Hepatocyte (in vitro differentiated cells): ENCODE data around the gene SLC25A48. TPM values are rescaled to one million over a fixed set of nuclear protein-coding genes. Genes with fewer than 3 reads are reported as not detected.

Source experiments
- DNase-seq: peaks from one replicate; pipeline ENCODE4 v3.0.0-alpha.2; 2016; ENCODE audit warnings: low spot score
- H2AFZ ChIP-seq: fragments of 200-600 bp; sonication (generic); 2 replicates; pipeline ENCODE4 v1.6.0; 2016; ENCODE audit warnings: antibody characterized with exemption, mild to moderate bottlenecking
- H3K27ac ChIP-seq: fragments of 200-600 bp; sonication (generic); 2 replicates; pipeline ENCODE4 v1.5.1; 2016; ENCODE audit warnings: mild to moderate bottlenecking
- H3K27me3 ChIP-seq: fragments of 200-600 bp; sonication (generic); 2 replicates; pipeline ENCODE4 v1.6.1; 2016
- H3K36me3 ChIP-seq: fragments of 200-600 bp; sonication (generic); replicated peaks from 2 replicates; pipeline ENCODE4 v1.5.1; 2016; ENCODE audit warnings: low read depth; ENCODE audit not compliant: insufficient read depth
- H3K4me1 ChIP-seq: fragments of 200-600 bp; sonication (generic); 2 replicates; pipeline ENCODE4 v1.5.1; 2016; ENCODE audit warnings: mild to moderate bottlenecking, moderate library complexity; ENCODE audit not compliant: insufficient read depth
- H3K4me2 ChIP-seq: fragments of 200-600 bp; sonication (generic); 2 replicates; pipeline ENCODE4 v1.6.0; 2016
- H3K4me3 ChIP-seq: fragments of 200-600 bp; sonication (generic); 2 replicates; pipeline ENCODE4 v1.5.1; 2016; ENCODE audit warnings: mild to moderate bottlenecking
- H3K79me2 ChIP-seq: fragments of 200-600 bp; sonication (generic); 2 replicates; pipeline ENCODE4 v1.6.0; 2017; ENCODE audit warnings: mild to moderate bottlenecking
- H3K9me2 ChIP-seq: fragments of 200-600 bp; sonication (generic); replicated peaks from 2 replicates; pipeline ENCODE4 v1.6.0; 2017; ENCODE audit warnings: mild to moderate bottlenecking; ENCODE audit not compliant: insufficient read depth
- H3K9me3 ChIP-seq: fragments of 200-600 bp; sonication (generic); 2 replicates; pipeline ENCODE4 v1.5.1; 2016; ENCODE audit warnings: low read depth, mild to moderate bottlenecking
- H4K20me1 ChIP-seq: fragments of 200-600 bp; sonication (generic); 2 replicates; pipeline ENCODE4 v1.6.0; 2016; ENCODE audit warnings: mild to moderate bottlenecking; ENCODE audit not compliant: insufficient read depth, poor library complexity, severe bottlenecking
- CTCF ChIP-seq: fragments of 200-600 bp; sonication (generic); IDR thresholded peaks from 2 replicates; pipeline ENCODE4 v1.5.1; 2016; ENCODE audit warnings: antibody characterized with exemption, mild to moderate bottlenecking; ENCODE audit not compliant: poor library complexity
- EZH2 ChIP-seq: fragments of 200-600 bp; sonication (generic); IDR thresholded peaks from 2 replicates; pipeline ENCODE4 v1.6.1; 2016; ENCODE audit warnings: antibody characterized with exemption, mild to moderate bottlenecking, borderline replicate concordance
- EZH2phosphoT487 ChIP-seq: fragments of 200-600 bp; sonication (generic); IDR thresholded peaks from one replicate; pipeline ENCODE4 v1.6.1; 2018; ENCODE audit warnings: antibody characterized with exemption, mild to moderate bottlenecking, low read depth, moderate library complexity; ENCODE audit not compliant: unreplicated experiment, severe bottlenecking
- WGBS: methylation state at CpG from one replicate; pipeline ENCODE4 v1.1.6; 2016; ENCODE audit warnings: low lambda C conversion rate; ENCODE audit errors: missing lambda C conversion rate; 5-methylcytosine and 5-hydroxymethylcytosine counted together
- polyA plus RNA-seq: library from polyadenylated mRNA; unstranded; fragments of >200 nt; fragmentation: Nextera tagmentation; extraction: Ambion mirVana; gene quantifications from 2 replicates; pipeline ENCODE4 v1.2.1, GENCODE V29; 2016
- total RNA-seq: library from RNA; depleted of rRNA; stranded (reverse); fragments of >200 nt; gene quantifications from 2 replicates; pipeline ENCODE4 v1.2.3, GENCODE V29; 2014

The SLC25A48 gene
- total and polyA plus RNA-seq, 2 experiments from 2014 or later = 0.79 to 1.0 TPM

- Histone ChIP-seq H3K4me1 (peaks cover 7% of the 10 kb centered on the region), H3K36me3 (no peaks in the 10 kb centered on the region), H3K27me3 (no peaks in the 10 kb centered on the region), H4K20me1 (no peaks in the 10 kb centered on the region), H3K79me2 (no peaks in the 10 kb centered on the region), H3K9me2 (no peaks in the 10 kb centered on the region), H2AFZ (no peak overlapping the region), H3K4me3 (no peak overlapping the region), H3K9me3 (no peaks in the 10 kb centered on the region), H3K27ac (no peak overlapping the region), H3K4me2 (no peak overlapping the region)
- no peak for DNase-seq
- TF ChIP-seq CTCF = no peak
- 84% methylated on average over 5 of the region's 5 CpGs for WGBS
These were observed 39.4 kb downstream of the SLC25A48 start for GRCh38 chr5:135873831-135874230.

- Histone ChIP-seq H4K20me1 (no peaks in the 10 kb centered on the region), H3K4me1 (peaks cover 7% of the 10 kb centered on the region), H3K36me3 (no peaks in the 10 kb centered on the region), H3K9me2 (no peaks in the 10 kb centered on the region), H3K9me3 (no peaks in the 10 kb centered on the region), H3K27me3 (no peaks in the 10 kb centered on the region), H2AFZ (no peak overlapping the region), H3K79me2 (no peaks in the 10 kb centered on the region), H3K27ac (no peak overlapping the region), H3K4me2 (no peak overlapping the region), H3K4me3 (no peak overlapping the region)
- no peak for TF ChIP-seq EZH2
- TF ChIP-seq CTCF = no peak
- no peak for TF ChIP-seq EZH2phosphoT487
- 81% methylated on average over 3 of the region's 3 CpGs for WGBS
- DNase-seq = no peak
These were observed 40.0 kb downstream of the SLC25A48 start for GRCh38 chr5:135874461-135874860.

GRCh38 chr5:135875567-135875966 lies 41.1 kb downstream of the SLC25A48 start:
- no peaks in the 10 kb centered on the region for H4K20me1 ChIP-seq
- DNase-seq = no peak
- no peaks in the 10 kb centered on the region for H3K27me3 ChIP-seq
- H3K36me3 ChIP-seq = no peaks in the 10 kb centered on the region
- H3K79me2 ChIP-seq = no peaks in the 10 kb centered on the region
- no peak overlapping the region for H3K4me2 ChIP-seq
- H3K27ac ChIP-seq = no peak overlapping the region
- TF ChIP-seq CTCF (no peak), EZH2 (no peak), EZH2phosphoT487 (no peak)
- no peaks in the 10 kb centered on the region for H3K9me2 ChIP-seq
- WGBS = 94% methylated on average over 3 of the region's 3 CpGs
- peaks cover 7% of the 10 kb centered on the region for H3K4me1 ChIP-seq
- no peaks in the 10 kb centered on the region for H3K9me3 ChIP-seq
- no peak overlapping the region for H3K4me3 ChIP-seq
- no peak overlapping the region for H2AFZ ChIP-seq

GRCh38 chr5:135876146-135876545 lies 41.7 kb downstream of the SLC25A48 start:
- H3K4me2 ChIP-seq = no peak overlapping the region
- H3K9me3 ChIP-seq = no peaks in the 10 kb centered on the region
- no peaks in the 10 kb centered on the region for H3K79me2 ChIP-seq
- H3K27ac ChIP-seq = no peak overlapping the region
- TF ChIP-seq CTCF (no peak), EZH2phosphoT487 (no peak), EZH2 (no peak)
- no peaks in the 10 kb centered on the region for H3K36me3 ChIP-seq
- H4K20me1 ChIP-seq = no peaks in the 10 kb centered on the region
- WGBS = 73% methylated on average over 5 of the region's 5 CpGs
- H3K4me3 ChIP-seq = no peak overlapping the region
- no peaks in the 10 kb centered on the region for H3K9me2 ChIP-seq
- H2AFZ ChIP-seq = no peak overlapping the region
- DNase-seq = no peak
- no peaks in the 10 kb centered on the region for H3K27me3 ChIP-seq
- H3K4me1 ChIP-seq = peaks cover 7% of the 10 kb centered on the region
